TTC549 (cell line): ENCODE data around the gene QTRT2.

Source experiments
- FAIRE-seq: peaks from 2 replicates; lab custom pipeline; 2012; peaks lifted over from hg19 to GRCh38; lab: Jason Lieb, UNC

Gene QTRT2

GRCh38 chr3:114079761-114080160 is 23.2 kb downstream of the QTRT2 start:
- no peak for FAIRE-seq

GRCh38 chr3:114080201-114080600 is 23.7 kb downstream of the QTRT2 start:
- FAIRE-seq: no peak

GRCh38 chr3:114081037-114081436 is 24.5 kb downstream of the QTRT2 start:
- FAIRE-seq: no peak

GRCh38 chr3:114083112-114083511 is 26.6 kb downstream of the QTRT2 start:
- peak; percentile 11 for FAIRE-seq

- no peak for FAIRE-seq
Measured at GRCh38 chr3:114086356-114086755, 29.8 kb downstream of the QTRT2 start.

GRCh38 chr3:114089675-114090074 is 33.1 kb downstream of the QTRT2 start:
- FAIRE-seq: no peak

- no peak for FAIRE-seq
Measured at GRCh38 chr3:114092151-114093015, 35.8 kb downstream of the QTRT2 start.

GRCh38 chr3:114093016-114093380 is 36.5 kb downstream of the QTRT2 start:
- no peak for FAIRE-seq

- no peak for FAIRE-seq
Measured at GRCh38 chr3:114093596-114093995, 37.1 kb downstream of the QTRT2 start.

GRCh38 chr3:114095796-114096195 is 39.3 kb downstream of the QTRT2 start:
- FAIRE-seq: no peak

GRCh38 chr3:114101101-114101500 is 44.6 kb downstream of the QTRT2 start:
- no peak for FAIRE-seq

GRCh38 chr3:114103181-114103580 is 46.6 kb downstream of the QTRT2 start:
- no peak for FAIRE-seq

- no peak for FAIRE-seq
Measured at GRCh38 chr3:114103858-114104257, 47.3 kb downstream of the QTRT2 start.

GRCh38 chr3:114104414-114104813 is 47.9 kb downstream of the QTRT2 start:
- no peak for FAIRE-seq

- FAIRE-seq: no peak
Measured at GRCh38 chr3:114108137-114108536, 51.6 kb downstream of the QTRT2 start.

GRCh38 chr3:114110439-114110838 is 53.9 kb downstream of the QTRT2 start:
- no peak for FAIRE-seq

- no peak for FAIRE-seq
Measured at GRCh38 chr3:114111060-114111770, 54.7 kb downstream of the QTRT2 start.

GRCh38 chr3:114112696-114113095 is 56.2 kb downstream of the QTRT2 start:
- no peak for FAIRE-seq

GRCh38 chr3:114114719-114115118 is 58.2 kb downstream of the QTRT2 start:
- FAIRE-seq: no peak

- FAIRE-seq: no peak
Measured at GRCh38 chr3:114115143-114115542, 58.6 kb downstream of the QTRT2 start.

- FAIRE-seq: no peak
Measured at GRCh38 chr3:114119776-114120175, 63.2 kb downstream of the QTRT2 start.

- no peak for FAIRE-seq
Measured at GRCh38 chr3:114120211-114120610, 63.7 kb downstream of the QTRT2 start.

- FAIRE-seq: no peak
Measured at GRCh38 chr3:114122027-114122709, 65.6 kb downstream of the QTRT2 start.
